Activated T-helper 9 cell treated with anti-CD3 and anti-CD28 coated beads, Interleukin-2, amount 50 U/mL, for 16 hours (primary cell): Measurements from ENCODE around the gene KCNE1.
"Not testable (repeated sequence)": the region's sequence is repeated elsewhere in the genome, so short reads cannot be mapped to it uniquely, and the experiment has no call there.

Experiments
- DNase-seq: peaks from one replicate; pipeline ENCODE4 v3.0.0-alpha.2; 2020; ENCODE audit warnings: low read depth

Gene KCNE1

DNA sequence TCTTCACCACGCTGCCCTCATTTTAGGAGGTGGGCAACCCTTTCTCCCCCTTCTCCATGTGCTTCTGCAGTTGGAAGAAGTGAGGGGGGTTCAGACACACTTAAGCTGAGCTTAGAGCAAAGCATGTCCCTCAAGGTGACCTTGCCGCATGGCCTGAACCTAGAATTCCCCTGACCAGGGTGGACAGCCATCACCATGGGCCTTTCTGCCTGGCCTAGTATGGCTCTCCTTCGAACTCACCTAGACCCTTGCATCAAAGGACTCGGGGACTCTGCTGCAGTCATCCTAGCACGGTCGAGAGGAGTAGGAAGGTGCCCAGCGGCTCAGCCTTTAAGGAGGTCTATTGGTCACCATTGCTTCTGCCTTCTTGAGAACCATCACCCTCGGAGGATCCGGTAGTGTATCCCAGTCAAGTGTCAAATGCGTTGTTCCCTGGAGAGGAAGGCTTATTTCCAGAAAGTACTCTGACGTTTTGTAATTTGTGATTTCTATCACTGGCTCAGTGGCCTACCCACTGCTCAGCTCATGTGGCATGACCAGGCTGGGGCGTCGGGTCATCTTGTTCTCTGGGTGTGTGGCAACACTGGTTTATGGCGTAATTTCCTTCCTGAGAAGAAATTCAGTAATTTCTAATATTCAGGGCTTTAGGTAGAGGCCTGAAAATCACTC lies at the start of gene KCNE1:
Gene KCNE1, minus strand, starts transcription at position 424 of the 669 bp plus-strand sequence. CDS start 62,576 bp downstream, outside the sequence.
- DNase-seq: no peak

DNA sequence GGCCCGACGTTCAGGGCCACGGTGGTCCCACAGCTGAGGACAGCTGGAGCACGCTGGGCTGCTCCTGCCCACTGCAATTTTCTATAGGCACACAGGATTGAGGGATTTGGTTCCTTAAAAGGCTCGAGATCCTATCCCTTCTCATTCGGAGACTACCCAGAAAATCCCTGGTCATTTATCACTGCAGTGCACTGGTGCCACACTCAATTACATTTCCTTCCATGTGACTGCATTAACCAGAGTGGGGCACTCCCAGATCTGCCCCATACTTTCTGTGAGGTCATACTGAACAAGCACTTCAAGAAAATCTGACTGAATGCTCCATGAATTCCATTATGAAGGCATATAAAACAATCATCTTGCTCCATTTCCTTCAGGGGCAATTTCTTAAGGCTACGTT lies 49.8 kb upstream of the KCNE1 start:
- DNase-seq: no peak

DNA sequence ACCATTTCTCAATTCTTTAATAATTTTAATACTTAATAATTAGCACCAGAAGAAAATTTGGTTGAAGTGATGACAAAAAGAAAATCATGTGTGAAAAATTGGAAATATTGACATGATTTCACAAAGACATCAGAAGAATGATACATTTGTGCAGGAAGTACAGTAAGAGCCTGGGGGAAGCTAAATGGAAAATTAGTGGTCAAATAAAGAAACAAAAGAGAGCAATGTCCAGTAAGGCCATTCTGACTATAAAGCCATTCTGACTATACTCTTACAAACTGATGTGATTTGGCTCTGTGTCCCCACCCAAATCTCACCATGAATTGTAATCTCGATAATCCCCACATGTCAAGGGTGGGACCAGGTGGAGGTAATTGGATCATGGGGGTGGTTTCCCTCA lies 48.6 kb upstream of the KCNE1 start:
- no peak for DNase-seq

DNA sequence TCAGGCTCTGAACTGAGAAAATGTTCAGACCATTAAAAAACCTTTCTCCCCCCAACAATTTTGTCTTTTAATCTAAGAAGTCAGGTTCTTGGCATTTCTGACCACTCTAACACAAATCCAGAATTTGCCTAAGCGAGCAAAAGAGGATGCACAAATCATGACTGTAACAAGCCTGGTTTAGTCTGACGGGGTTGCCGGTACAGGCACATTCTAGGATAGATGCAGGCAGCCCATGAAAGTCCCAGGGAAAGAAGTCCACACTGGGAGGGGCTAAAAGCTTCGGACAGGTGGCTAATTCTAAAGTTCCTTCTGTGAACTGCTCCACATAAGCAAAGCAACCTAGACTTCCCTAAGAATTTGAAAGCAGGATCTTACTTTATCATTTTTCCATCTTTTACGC lies 48.0 kb upstream of the KCNE1 start:
- no peak for DNase-seq

DNA sequence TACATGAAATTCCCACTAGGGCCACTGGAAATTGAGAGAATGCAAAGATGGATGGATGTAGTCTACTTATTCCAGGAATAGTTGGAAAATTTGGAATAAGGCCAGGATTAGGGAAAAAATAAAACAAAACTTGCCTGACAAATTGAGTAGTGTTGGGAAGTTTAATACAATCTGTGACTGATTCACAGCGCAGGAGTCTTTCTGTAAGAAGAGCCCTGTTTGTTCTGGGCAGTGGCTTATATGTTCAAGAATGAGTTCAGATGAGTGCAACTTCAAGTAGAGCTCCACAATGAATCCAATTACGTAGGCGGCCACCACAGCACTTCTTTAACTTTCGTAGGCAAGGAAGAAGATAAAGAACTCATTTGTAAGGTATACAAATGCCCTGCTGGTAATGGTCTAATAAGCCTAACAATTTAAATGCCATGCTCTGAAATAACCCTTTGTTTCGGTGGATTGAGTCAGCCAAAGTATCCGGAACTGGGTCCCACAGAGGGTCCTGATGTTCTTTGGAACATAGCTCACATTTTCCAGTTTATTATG lies 47.1 kb upstream of the KCNE1 start:
- DNase-seq: no peak

DNA sequence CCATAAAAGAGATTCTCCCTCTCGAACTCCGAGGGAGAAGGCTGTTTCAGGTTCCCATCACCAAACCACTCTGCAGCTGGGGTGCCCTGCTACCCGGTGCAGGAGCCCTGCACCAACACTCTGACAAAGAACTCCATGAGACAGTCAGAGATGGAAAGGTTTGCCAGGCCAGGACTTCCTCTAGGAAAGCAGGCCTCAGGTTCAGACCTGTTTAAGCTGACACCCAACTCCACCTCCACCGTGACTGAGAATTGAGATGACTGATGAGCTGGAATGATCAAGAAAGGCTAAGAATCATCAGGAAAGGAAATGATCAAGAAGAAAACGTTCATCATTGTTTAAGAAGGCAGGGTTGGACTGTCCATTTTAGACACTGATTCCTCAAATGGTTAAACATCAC lies 46.2 kb upstream of the KCNE1 start:
- no peak for DNase-seq

DNA sequence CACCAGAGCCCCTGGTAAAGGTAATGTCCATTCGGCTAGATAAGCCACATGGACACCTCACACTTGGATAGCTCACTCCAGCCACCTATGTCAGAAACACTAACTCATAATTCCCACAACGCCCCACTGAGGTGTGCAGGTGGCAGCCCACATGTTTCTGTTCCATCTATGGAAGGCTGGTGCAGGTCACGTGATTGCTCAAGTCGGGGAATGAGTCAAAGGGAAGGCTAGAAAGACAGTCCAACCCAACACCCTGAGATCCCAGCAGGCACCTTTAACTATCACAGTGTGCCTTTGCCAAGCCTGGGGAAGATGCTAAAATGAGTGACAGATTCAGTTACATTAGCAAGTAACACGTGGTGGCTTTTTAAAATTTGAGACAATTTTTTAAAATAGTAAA lies 45.3 kb upstream of the KCNE1 start:
- no peak for DNase-seq

DNA sequence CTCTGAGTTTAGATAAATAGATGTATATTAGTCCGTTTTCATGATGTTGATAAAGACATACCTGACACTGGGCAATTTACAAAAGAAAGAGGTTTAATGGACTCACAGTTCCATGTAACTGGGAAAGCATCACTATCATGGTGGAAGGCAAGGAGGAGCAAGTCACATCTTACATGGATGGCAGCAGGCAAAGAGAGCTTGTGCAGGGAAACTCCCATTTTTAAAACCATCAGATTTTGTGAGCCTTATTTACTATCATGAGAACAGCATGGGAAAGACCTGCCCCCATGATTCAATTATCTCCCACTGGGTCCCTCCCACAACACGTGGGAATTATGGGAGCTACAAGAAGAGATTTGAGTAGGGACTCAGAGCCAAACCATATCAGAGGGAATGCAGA lies 42.7 kb upstream of the KCNE1 start:
- DNase-seq: not testable (repeated sequence)

DNA sequence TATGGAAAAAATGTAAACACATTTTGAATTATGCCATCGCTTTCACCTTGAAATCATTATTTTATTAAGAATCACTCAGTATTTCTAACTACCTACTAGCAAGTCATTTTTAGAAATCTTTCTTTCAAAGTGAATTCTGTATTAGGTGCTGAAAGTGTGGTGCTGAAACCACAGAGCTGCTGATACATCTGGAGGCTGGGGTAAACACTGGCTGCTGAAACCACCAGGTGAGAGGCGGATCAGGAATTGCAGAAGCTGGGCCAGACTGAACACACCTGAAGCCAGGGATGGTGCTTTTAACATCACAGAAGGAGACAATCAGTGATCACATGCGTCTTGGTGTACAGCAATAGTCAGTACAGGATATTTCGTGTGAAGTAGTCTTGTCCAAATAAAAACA lies 42.2 kb upstream of the KCNE1 start:
- DNase-seq: no peak

DNA sequence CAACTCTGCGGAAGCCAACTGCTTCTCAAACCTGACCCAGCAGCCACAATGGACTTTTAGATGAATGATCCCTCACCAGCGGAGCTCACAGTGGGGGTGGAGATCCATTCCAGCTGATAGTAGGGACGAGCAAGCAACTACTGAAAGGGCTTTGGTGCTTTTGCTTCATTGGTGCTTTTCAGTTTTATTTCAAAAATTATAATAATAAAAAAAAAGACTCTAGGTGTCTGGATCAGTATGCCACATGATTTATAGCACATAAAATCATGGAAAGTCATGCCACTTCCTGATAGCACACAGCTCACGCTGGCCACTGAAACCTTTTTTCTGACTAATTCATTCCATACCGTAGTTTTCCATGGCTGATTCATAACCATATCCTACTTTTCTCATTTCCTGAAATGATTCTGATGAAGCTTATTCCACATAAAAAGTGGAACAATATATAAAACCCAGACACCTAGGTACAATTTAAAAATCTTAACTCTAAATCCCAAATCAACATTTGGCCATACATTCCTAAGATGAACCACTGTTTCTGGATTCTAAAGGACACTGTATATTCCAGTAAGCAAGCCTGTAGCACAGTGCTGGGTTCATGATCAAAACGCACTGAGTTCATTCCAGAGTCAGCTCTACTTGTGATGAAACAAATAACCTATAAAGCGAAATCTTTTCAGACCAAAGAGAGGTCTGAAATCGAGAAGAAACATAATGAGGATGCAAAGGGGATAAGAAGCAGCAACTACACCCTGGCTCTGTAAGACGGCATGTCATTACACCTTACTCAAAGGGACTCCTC lies 41.3 kb upstream of the KCNE1 start:
- DNase-seq: no peak

DNA sequence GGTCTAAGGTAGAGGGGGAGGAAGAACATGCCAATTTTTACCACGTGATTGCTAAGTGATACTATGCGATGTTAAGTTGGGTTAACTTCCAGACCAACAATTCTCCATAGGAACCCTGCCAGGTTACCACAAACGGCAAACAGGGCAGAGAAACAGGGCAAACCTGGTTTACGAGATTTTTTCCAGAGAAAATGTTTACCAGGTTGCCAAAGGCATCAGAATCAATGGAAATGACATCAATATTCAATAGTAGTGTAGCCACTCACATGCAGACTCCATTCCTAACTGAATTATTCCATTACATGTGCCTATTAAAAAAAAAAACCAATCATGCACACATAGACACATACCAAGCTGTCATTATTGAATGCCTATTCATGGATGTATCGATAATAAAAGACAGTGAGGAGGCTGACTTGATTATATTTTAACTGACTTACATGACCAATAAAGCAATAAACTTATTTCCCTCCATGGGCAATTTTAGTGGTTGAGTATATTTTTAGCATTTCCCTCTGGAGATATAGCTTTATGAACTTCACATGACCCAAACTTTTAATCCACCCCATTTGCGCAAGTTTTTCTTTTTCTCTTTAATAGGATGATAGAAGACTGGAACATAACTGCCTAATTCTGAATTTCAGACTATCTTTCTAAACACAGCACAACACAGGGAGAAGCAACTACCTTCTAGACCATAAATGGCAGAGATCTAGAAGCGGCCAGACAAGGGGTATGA lies 40.5 kb upstream of the KCNE1 start:
- DNase-seq: no peak

DNA sequence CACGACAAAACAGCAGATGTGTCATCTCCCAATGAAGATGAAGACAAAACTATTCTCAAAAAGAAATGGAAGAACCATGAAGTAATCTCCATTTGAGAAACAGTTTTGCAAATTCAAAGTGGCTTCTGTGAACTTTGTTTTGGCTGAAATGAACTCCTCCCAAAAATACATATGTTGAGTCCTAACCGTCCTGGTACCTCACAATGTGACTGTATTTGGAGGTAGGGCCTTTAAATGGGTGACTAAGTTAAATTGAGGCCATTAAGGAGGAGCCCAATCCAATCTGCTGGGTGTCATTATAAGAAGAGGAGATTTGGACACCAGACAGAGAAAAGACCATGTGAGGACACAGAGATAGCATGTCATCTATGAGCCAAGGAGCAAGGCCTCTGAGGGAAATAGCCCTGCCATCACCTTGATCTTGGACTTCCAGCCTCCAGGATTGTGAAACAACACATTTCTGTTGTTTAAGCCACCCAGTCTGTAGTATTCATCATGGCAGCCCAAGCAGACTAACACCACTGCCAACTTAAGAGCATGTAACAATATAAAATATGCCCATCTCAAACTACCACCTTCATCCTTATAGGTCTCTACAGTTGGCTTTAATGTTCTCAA lies 38.3 kb upstream of the KCNE1 start:
- no peak for DNase-seq

DNA sequence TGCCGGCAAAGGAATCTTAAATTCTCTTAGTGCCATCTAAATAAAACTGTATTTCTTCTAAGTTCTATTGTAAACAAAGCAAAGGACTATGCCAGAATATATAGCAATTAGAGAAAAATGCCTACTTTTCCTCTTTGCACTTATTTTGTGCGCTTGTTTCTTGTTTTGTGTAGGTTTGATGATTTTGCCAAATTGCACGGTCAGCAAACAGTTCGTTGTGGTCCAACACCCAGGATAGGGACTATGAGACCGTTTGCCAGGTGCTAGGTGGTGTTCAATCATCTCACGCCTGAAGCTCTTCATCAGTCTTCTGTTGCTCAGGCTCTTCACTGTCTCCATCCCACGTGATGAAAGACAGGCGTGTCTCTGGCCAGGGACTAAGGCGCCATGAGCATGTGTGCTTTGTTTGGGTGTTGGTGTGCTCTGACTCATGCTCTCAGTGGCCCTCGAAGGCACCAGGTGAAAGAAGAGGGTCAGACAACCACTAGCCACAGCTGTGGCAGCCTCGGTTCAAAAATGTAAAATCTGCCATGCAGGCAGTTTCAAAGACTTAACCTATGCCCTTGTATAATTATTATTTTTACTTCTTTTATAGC lies 36.9 kb upstream of the KCNE1 start:
- DNase-seq: no peak

DNA sequence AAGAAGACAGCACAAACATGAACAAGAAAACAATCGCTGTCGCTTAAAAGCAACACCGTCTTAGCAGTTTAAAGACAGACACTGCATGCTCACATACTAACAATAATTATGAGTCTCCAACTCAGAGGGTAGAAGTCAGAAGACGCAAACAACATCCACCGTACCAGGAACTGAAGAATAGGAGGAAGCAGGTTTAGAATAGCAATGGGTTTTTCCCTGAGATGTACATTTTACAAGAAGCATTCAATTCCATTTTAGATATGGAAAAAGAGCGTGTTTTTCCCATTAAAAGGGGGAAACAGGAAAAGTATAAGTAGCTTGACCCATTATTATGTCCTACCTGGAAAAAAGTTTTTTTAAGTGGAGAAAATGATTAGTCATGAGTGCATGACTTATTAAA lies 34.5 kb upstream of the KCNE1 start:
- no peak for DNase-seq

DNA sequence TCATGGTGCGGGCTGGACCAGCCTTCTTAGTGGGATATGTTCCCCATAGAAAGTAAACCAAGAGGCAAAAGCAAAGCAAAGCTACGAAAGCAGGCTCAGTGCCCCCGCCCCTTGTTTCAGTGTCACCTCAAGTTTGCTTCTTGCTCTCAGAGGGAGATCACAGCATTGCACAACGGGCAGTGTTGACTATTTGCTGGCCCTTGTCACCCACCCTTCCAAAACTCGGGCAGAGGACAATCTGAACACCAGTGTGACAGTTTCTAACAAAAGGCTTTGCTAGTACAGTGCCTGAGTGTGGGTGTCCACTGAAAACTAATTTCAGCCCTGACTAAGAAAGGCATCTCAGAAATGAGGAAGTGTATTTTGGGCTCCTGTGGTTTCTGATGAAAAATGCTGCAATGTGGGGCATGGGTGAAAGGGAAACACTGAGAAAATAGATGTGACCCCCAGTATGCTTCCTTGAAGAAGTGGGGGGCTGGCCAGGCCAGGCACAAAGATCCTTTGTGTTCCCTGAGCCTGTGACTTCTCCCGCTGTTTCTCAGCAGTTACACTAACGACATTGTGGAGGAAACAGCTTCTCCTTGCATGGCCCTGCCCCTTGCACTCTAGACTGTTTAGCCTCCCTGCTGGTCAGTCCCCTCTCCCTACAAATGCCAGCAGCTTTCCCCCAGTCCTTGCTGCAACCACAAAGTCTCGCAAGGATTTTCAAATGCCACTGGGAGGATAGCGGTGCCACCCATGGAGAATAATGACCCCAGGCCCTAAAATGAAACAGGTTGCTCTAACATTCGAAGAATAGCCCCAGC lies 33.3 kb upstream of the KCNE1 start:
- no peak for DNase-seq

DNA sequence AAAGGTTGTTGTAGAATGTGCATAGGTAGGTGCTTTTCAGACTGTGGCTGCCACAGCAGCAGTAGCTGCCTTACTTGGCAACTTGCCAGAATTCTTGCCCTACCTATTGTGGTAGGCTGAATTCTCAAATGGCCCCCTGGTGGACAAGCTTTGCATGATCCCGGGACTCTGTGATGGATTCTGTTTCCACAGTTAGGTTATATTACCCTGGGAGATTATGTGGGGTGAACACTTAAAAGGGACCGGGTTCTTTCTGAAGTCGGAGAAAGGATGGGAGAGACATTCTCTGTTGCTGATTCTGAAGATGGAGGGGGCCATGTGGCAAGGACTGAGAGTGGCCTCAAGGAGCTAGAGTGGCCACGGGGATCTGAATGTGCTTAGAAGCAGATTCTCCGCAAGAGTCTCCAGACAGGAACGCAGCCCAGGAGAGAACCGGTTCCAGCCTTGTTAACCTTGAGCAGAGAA lies 32.1 kb upstream of the KCNE1 start:
- peak; percentile 10 for DNase-seq

DNA sequence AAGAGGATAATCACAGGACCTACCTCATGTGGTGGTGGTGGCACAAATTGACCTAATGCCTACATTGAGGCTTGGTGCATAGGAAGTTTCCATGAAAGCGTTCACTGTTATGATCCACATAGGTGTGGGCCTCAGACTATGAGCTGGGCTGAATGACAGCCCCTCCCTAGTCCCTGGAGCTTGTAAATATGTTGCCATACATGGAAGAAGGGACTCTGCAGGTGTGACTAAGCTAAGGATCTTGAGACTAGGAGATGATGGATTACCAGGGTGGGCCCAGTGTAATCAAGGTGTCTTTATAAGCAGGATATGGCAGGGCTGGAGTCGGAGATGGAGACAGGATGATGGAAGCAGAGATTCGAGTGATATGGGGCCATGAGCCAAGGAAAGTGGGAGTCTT lies 31.0 kb upstream of the KCNE1 start:
- DNase-seq: no peak

DNA sequence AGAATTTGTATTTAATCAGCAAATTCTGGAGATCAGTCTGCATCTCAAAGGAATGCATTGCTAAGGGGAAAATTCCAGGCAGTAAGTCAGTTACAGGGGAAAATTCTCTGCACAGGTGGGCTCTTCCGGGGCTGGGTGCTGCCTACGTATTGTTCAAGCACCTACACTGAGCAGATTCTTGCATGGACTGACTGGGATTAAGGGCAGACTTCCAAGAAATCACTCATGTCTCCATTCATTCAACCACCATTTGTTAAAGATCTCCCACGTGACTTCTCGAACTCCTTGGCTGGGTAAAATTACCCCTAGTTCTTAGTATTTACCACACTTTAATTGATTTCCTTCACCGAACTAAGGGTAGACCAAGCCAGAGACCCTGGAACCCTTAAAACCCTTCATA lies 28.2 kb upstream of the KCNE1 start:
- DNase-seq: no peak

DNA sequence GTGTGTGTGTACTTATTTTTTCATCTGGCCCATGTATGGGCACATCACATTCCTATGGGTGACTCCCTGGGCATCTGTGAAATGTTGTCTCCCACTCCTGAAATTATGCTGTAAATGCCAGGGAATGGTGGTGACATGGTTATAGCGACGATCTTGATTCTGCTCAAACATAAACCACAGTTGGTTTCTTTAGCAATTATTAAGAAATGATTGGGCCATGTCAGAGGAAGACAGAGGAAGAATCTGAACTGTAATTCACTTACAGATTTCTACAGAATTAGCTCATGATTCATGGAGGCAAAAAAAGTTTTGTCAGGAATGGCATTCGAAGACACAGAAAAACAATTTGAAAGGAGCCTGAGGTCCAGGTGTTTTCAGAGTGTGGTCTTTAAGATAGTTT lies 25.8 kb upstream of the KCNE1 start:
- DNase-seq: no peak

DNA sequence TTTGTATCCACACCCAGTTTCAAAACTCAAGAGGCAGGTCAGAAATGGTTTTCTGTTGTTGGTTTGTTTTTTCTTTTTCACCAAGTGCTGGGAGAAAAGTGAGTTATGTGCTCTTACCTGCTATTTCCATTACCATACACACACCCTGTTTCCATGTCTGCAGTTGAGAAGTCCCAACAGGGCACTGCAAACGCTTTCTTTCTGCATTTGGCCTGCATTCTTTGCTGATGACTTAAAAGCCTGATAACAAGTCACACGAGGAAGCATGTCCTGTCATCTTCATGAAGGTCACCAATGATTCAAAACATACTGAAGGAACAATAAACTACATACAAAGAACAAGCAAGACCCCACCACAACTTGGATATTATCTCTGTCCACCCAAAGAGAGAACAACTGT lies 24.8 kb upstream of the KCNE1 start:
- DNase-seq: no peak

DNA sequence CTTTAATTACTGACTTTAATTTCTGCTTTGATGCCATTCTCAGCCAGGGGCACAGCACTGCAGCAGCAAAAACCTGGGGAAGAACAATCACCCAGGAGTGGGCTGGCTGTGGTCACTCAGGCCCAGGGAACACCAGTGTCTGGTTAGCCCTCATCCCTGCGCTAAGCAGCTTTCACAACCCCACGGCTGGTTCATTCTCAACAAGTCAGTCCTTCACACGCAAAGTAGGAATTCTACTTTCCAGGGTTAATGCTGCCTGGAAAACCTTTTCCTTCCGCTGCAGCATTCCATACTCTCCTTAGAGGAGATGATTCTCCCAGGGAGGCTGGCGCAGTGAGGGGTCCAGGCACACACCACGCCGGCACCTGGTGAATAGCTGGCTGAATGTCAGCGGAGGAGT lies 24.3 kb upstream of the KCNE1 start:
- DNase-seq: no peak
